A549 (cell line): Measurements from ENCODE around the gene DZANK1. TPM values are rescaled to one million over a fixed set of nuclear protein-coding genes. Genes with fewer than 3 reads are reported as not detected.
"Not testable (repeated sequence)": the region's sequence is repeated elsewhere in the genome, so short reads cannot be mapped to it uniquely, and the experiment has no call there.

Source experiments
- ATAC-seq, 2 experiments: fragments of 200-7000 bp in 1 of 2; fragments of >200 bp in 1 of 2; cut with Nextera tagmentation in 1 of 2; cut with Tn5 transposase in 1 of 2; 3 replicates each; pipeline versions ENCODE4 v1.8.0 to v1.9.1; 2018 to 2020; ENCODE audit warnings: mild to moderate bottlenecking in 1 of 2, moderate library complexity in 1 of 2
- CTCF ChIA-PET: fragments of 300-600 bp; sonication (Branson Sonifier 250); formaldehyde crosslinking; extraction: SDS; loops from one replicate; lab custom pipeline; 2021; ENCODE audit warnings: antibody characterized with exemption, inconsistent platforms; lab: Yijun Ruan, JAX
- POLR2A ChIA-PET: fragments of 350-600 bp; formaldehyde crosslinking; extraction: SDS; loops from one replicate; lab custom pipeline; 2021; ENCODE audit warnings: antibody characterized with exemption, inconsistent platforms; lab: Yijun Ruan, JAX
- DNase-seq, 2 experiments: peaks; one replicate each; pipeline versions ENCODE4 v3.0.0 to v3.0.0-alpha.2; 2011 to 2016; ENCODE audit warnings: low read depth in 1 of 2, low spot score in 1 of 2
- FAIRE-seq: peaks from 2 replicates; lab custom pipeline; 2011; peaks lifted over from hg19 to GRCh38; lab: Jason Lieb, UNC
- H3K27ac ChIP-seq, 2 experiments: fragments of >200 bp; sonication (Bioruptor Twin); formaldehyde crosslinking; 3 replicates each; pipeline ENCODE4 v1.5.1; 2016 to 2017
- H3K4me1 ChIP-seq: fragments of >200 bp; sonication (Bioruptor Twin); formaldehyde crosslinking; 3 replicates; pipeline ENCODE4 v1.6.1; 2016
- H3K4me2 ChIP-seq: fragments of >200 bp; sonication (Bioruptor Twin); formaldehyde crosslinking; 3 replicates; pipeline ENCODE4 v1.6.1; 2016
- H3K4me3 ChIP-seq: fragments of >200 bp; sonication (Bioruptor Twin); formaldehyde crosslinking; 3 replicates; pipeline ENCODE4 v1.5.1; 2016
- H3K9me3 ChIP-seq: fragments of >200 bp; sonication (Bioruptor Twin); formaldehyde crosslinking; 3 replicates; pipeline ENCODE4 v1.6.1; 2016
- ATOH8 ChIP-seq: fragments of 250-450 bp; sonication (Bioruptor Pico); IDR thresholded peaks from 2 replicates; pipeline ENCODE4 v1.5.0; 2020; ENCODE audit warnings: low read depth, mild to moderate bottlenecking, moderate library complexity
- BCL3 ChIP-seq: fragments of >200 bp; sonication (Bioruptor Twin); formaldehyde crosslinking; IDR thresholded peaks from 3 replicates; pipeline ENCODE4 v1.6.1; 2016
- CBX2 ChIP-seq: fragments of 200-600 bp; sonication (generic); IDR thresholded peaks from 2 replicates; pipeline ENCODE4 v1.6.1; 2016; ENCODE audit warnings: low read depth, mild to moderate bottlenecking, borderline replicate concordance
- CBX8 ChIP-seq: fragments of 200-600 bp; sonication (generic); IDR thresholded peaks from 2 replicates; pipeline ENCODE4 v1.6.1; 2016
- CHD2 ChIP-seq: fragments of 150-350 bp; IDR thresholded peaks from 2 replicates; pipeline ENCODE4 v1.6.1; 2014; ENCODE audit warnings: low read length; ENCODE audit not compliant: partially characterized antibody
- EHF ChIP-seq: fragments of 250-450 bp; sonication (Bioruptor Pico); IDR thresholded peaks from 2 replicates; pipeline ENCODE4 v1.5.0; 2020; ENCODE audit warnings: mild to moderate bottlenecking
- EP300 ChIP-seq, 2 experiments: fragments of >200 bp; sonication (Bioruptor Twin); formaldehyde crosslinking; IDR thresholded peaks; 2 replicates in 1 of 2; 3 replicates in 1 of 2; pipeline ENCODE4 v1.6.1; 2016 to 2017
- ESRRA ChIP-seq: fragments of 150-350 bp; IDR thresholded peaks from 2 replicates; pipeline ENCODE4 v1.6.1; 2014; ENCODE audit warnings: mild to moderate bottlenecking, low read length, borderline replicate concordance
- GATA3 ChIP-seq: IDR thresholded peaks from 2 replicates; pipeline ENCODE4 v1.6.1; 2012; ENCODE audit warnings: borderline replicate concordance
- HDAC2 ChIP-seq: fragments of 200-600 bp; sonication (generic); IDR thresholded peaks from 2 replicates; pipeline ENCODE4 v1.6.1; 2016
- HEYL ChIP-seq: fragments of 250-450 bp; sonication (Bioruptor Pico); IDR thresholded peaks from 2 replicates; pipeline ENCODE4 v1.8.0; 2021; ENCODE audit warnings: mild to moderate bottlenecking, moderate library complexity
- HOXA7 ChIP-seq: fragments of 250-450 bp; sonication (Bioruptor Pico); IDR thresholded peaks from 2 replicates; pipeline ENCODE4 v1.5.0; 2020; ENCODE audit warnings: mild to moderate bottlenecking, moderate library complexity
- HOXB13 ChIP-seq: fragments of 250-450 bp; sonication (Bioruptor Pico); IDR thresholded peaks from 2 replicates; pipeline ENCODE4 v1.5.0; 2020; ENCODE audit warnings: low read depth, mild to moderate bottlenecking, moderate library complexity
- HOXB5 ChIP-seq: fragments of 250-450 bp; sonication (Bioruptor Pico); IDR thresholded peaks from 2 replicates; pipeline ENCODE4 v1.5.0; 2020; ENCODE audit warnings: mild to moderate bottlenecking, moderate library complexity
- JUN ChIP-seq, 2 experiments: fragments of >200 bp; sonication (Bioruptor Twin); formaldehyde crosslinking; IDR thresholded peaks; 2 replicates in 1 of 2; 3 replicates in 1 of 2; pipeline ENCODE4 v1.6.1; 2016 to 2017
- KDM1A ChIP-seq: fragments of 200-600 bp; sonication (generic); IDR thresholded peaks from 2 replicates; pipeline ENCODE4 v1.6.1; 2016; ENCODE audit warnings: low read depth, mild to moderate bottlenecking
- PBX3 ChIP-seq: IDR thresholded peaks from 2 replicates; pipeline ENCODE4 v1.6.1; 2012
- PHF8 ChIP-seq: fragments of 200-600 bp; sonication (generic); IDR thresholded peaks from 2 replicates; pipeline ENCODE4 v1.6.1; 2016; ENCODE audit warnings: low read depth, mild to moderate bottlenecking, antibody characterized with exemption, moderate library complexity, borderline replicate concordance
- POLR2AphosphoS2 ChIP-seq: conservative IDR thresholded peaks from 2 replicates; pipeline ENCODE4 v1.6.1; 2012; ENCODE audit warnings: low read length, improper control_type of control experiment, inconsistent platforms
- RAD21 ChIP-seq, 2 experiments: fragments of >200 bp in 1 of 2; sonication (Bioruptor Twin) in 1 of 2; formaldehyde crosslinking in 1 of 2; IDR thresholded peaks in 1 of 2; conservative IDR thresholded peaks in 1 of 2; 2 replicates in 1 of 2; 3 replicates in 1 of 2; pipeline ENCODE4 v1.6.1; 2012 to 2018; ENCODE audit warnings: inconsistent platforms in 1 of 2
- REST ChIP-seq: fragments of 200-600 bp; sonication (generic); IDR thresholded peaks from 2 replicates; pipeline ENCODE4 v1.6.1; 2016; ENCODE audit warnings: antibody characterized with exemption, mild to moderate bottlenecking, moderate library complexity
- SMC3 ChIP-seq: fragments of >200 bp; sonication (Bioruptor Twin); formaldehyde crosslinking; IDR thresholded peaks from 3 replicates; pipeline ENCODE4 v1.6.1; 2018; ENCODE audit warnings: inconsistent platforms
- SREBF2 ChIP-seq: fragments of 450-650 bp; IDR thresholded peaks from 2 replicates; pipeline ENCODE4 v1.6.1; 2014; ENCODE audit warnings: mild to moderate bottlenecking, moderate library complexity
- ZC3H11A ChIP-seq: fragments of 450-650 bp; IDR thresholded peaks from 2 replicates; pipeline ENCODE4 v1.6.1; 2014; ENCODE audit warnings: antibody characterized with exemption, mild to moderate bottlenecking
- ZFP36 ChIP-seq: fragments of 450-650 bp; IDR thresholded peaks from 2 replicates; pipeline ENCODE4 v1.6.1; 2014; ENCODE audit warnings: borderline replicate concordance; ENCODE audit not compliant: partially characterized antibody
- ZSCAN20 ChIP-seq: fragments of 250-450 bp; sonication (Bioruptor Pico); IDR thresholded peaks from 2 replicates; pipeline ENCODE4 v1.8.0; 2022; ENCODE audit warnings: mild to moderate bottlenecking, moderate library complexity
- whole genome bisulfite sequencing: methylation state at CpG from one replicate; pipeline ENCODE4 v1.1.6; 2017; ENCODE audit errors: missing lambda C conversion rate; 5-methylcytosine and 5-hydroxymethylcytosine counted together
- polyA plus RNA-seq, 4 experiments: library from polyadenylated mRNA; depleted of rRNA in 3 of 4; stranded (reverse); fragments of >200 nt; fragmentation: RNase III in 1 of 4; extraction: RNeasy Plus Mini Kit Qiagen cat#74134 plus additional on column Dnase treatment in 1 of 4; gene quantifications; 2 replicates in 3 of 4; 3 replicates in 1 of 4; pipeline ENCODE4 v1.2.3, GENCODE V29; 2011 to 2017
- TF ChIP-seq, protein P1 (sequence below): IDR thresholded peaks from 2 replicates; pipeline ENCODE4 v1.6.1; 2012; ENCODE audit warnings: low read depth, borderline replicate concordance

Gene DZANK1
- polyA plus RNA-seq, 2 of the 4 experiments (the other 2 are of a cell fraction) = 3.5 to 5.1 TPM

- Histone ChIP-seq H3K4me2 (no peak overlapping the region), H3K4me1 (peaks cover 14% of the 10 kb centered on the region; the same call in 2 of the 3 replicates), H3K9me3 (no peaks in the 10 kb centered on the region), H3K27ac (no peak overlapping the region), H3K4me3 (no peak overlapping the region)
- DNase-seq (no peak), FAIRE-seq (no peak), ATAC-seq (no peak)
- WGBS = 76% methylated on average over 31 of the region's 31 CpGs
- CTCF ChIA-PET = interaction anchor here (0.8 to 3.7 kb wide), 3 partner anchors 8 to 27 kb away, joined by 3 to 15 read pairs (median 3); partner anchors contain the start of gene RBBP9
- TF ChIP-seq HDAC2 = no peak
- no peak for TF ChIP-seq KDM1A
- TF ChIP-seq HOXA7 (CRISPR knock-in tag) = no peak
- no peak for TF ChIP-seq HOXB13 (CRISPR knock-in tag)
- no peak for TF ChIP-seq BCL3
- no peak for TF ChIP-seq EHF (CRISPR knock-in tag)
- no peak for TF ChIP-seq GATA3
- no peak for TF ChIP-seq PHF8
- TF ChIP-seq JUN (IDR thresholded peaks at IDR 0.05) = no peak
- TF ChIP-seq, protein P1, sequence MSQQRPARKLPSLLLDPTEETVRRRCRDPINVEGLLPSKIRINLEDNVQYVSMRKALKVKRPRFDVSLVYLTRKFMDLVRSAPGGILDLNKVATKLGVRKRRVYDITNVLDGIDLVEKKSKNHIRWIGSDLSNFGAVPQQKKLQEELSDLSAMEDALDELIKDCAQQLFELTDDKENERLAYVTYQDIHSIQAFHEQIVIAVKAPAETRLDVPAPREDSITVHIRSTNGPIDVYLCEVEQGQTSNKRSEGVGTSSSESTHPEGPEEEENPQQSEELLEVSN = no peak
- POLR2A ChIA-PET = no interaction called here
Observed at GRCh38 chr20:18504479-18505060, 37.7 kb upstream of the DZANK1 start.

GRCh38 chr20:18501672-18502071 lies 34.8 kb upstream of the DZANK1 start:
- CTCF ChIA-PET, FAIRE-seq, H3K9me3 ChIP-seq, DNase-seq, H3K27ac ChIP-seq, ATAC-seq, H3K4me2 ChIP-seq, H3K4me1 ChIP-seq, H3K4me3 ChIP-seq: not testable (repeated sequence)
- POLR2A ChIA-PET = interaction anchor here (1.6 kb wide), 1 partner anchor 35 kb away, joined by 4 read pairs; the partner anchor contains the start of genes DZANK1 and POLR3F
- WGBS = 45% methylated on average over 1 of the region's 1 CpG

DNA sequence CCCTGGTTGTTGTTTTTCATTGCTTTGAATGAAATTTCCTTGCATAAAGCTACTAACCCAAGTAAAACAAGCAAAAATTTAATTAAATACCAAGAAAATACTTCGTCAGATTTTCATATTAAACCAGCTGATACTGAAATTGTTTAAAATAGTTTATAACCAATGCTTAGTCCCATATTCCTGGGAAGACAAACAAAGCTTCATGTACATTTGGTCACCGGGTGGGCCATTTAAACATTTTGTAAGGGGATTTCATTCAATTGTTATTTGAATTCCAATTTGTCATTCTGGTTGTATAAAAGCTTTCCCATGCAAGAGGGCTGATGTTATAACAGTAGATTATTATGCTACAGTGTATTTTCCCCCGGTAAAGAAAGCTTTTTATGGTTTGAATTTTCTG lies 30.8 kb upstream of the DZANK1 start:
- Histone ChIP-seq H3K9me3 (no peaks in the 10 kb centered on the region), H3K27ac (peak overlapping the region; percentile 82 to 87; a peak in 4 of 6 replicates), H3K4me2 (peak overlapping the region; percentile 87), H3K4me1 (peaks cover 12% of the 10 kb centered on the region), H3K4me3 (no peak overlapping the region)
- ChIA-PET POLR2A (interaction anchor here (0.8 to 4.7 kb wide), 7 partner anchors 10 to 87 kb away, joined by 3 to 75 read pairs (median 3); partner anchors contain the start of genes DZANK1, POLR3F and SEC23B), CTCF (interaction anchor here (0.9 to 2.8 kb wide), 3 partner anchors 9 to 34 kb away, joined by 3 to 15 read pairs (median 6); partner anchors contain the start of gene SEC23B)
- ATAC-seq (no peak), DNase-seq (no peak), FAIRE-seq (no peak)
- WGBS = 94% methylated on average over 3 of the region's 3 CpGs
- no peak for TF ChIP-seq REST
- no peak for TF ChIP-seq CBX2
- no peak for TF ChIP-seq ZSCAN20 (CRISPR knock-in tag)
- TF ChIP-seq SREBF2 = no peak
- TF ChIP-seq ATOH8 (CRISPR knock-in tag) = no peak
- no peak for TF ChIP-seq POLR2AphosphoS2
- no peak for TF ChIP-seq CHD2
- no peak for TF ChIP-seq RAD21 (conservative IDR thresholded peaks at IDR 0.05 in 1 of 2, IDR thresholded peaks at IDR 0.05 in 1 of 2)
- TF ChIP-seq PBX3 = no peak
- no peak for TF ChIP-seq CBX8
- no peak for TF ChIP-seq HOXB5 (CRISPR knock-in tag)
- no peak for TF ChIP-seq EP300 (IDR thresholded peaks at IDR 0.05)
- TF ChIP-seq ZFP36 = no peak
- no peak for TF ChIP-seq SMC3
- TF ChIP-seq ZC3H11A = no peak
- TF ChIP-seq ESRRA = no peak
- no peak for TF ChIP-seq HEYL
